SK-N-SH (cell line): ENCODE data around the gene TEAD4. TPM values are rescaled to one million over a fixed set of nuclear protein-coding genes. Genes with fewer than 3 reads are reported as not detected.

Source experiments
- CTCF ChIA-PET: fragments of 300-600, 350-600 bp; formaldehyde crosslinking; extraction: SDS; loops from one replicate; lab custom pipeline; 2021; lab: Yijun Ruan, JAX
- POLR2A ChIA-PET: fragments of 350-600 bp; sonication (Branson Sonifier 250); formaldehyde crosslinking; extraction: SDS; loops from one replicate; lab custom pipeline; 2020; ENCODE audit warnings: antibody characterized with exemption, inconsistent platforms; lab: Yijun Ruan, JAX
- DNase-seq: peaks from one replicate; pipeline ENCODE4 v3.0.0; 2012
- H2AFZ ChIP-seq: fragments of 200-600 bp; sonication (generic); 2 replicates; pipeline ENCODE4 v1.8.1; 2016; ENCODE audit warnings: antibody characterized with exemption, mild to moderate bottlenecking, low read depth
- H3F3A ChIP-seq: fragments of 200-600 bp; sonication (generic); replicated peaks from 2 replicates; pipeline ENCODE3; 2016; ENCODE audit warnings: antibody characterized with exemption, mild to moderate bottlenecking; ENCODE audit not compliant: insufficient read depth
- H3K27ac ChIP-seq, 2 experiments: fragments of 200-500 bp in 1 of 2; fragments of 200-600 bp in 1 of 2; sonication (Bioruptor generic) in 1 of 2; sonication (generic), shearing (Covaris generic) in 1 of 2; 2 replicates each; pipeline versions ENCODE4 v1.5.1 to v1.6.1; 2014 to 2016; ENCODE audit warnings: low read depth in 2 of 2, inconsistent platforms in 1 of 2, low read length in 1 of 2, mild to moderate bottlenecking in 1 of 2, mixed read lengths in 1 of 2
- H3K27me3 ChIP-seq: fragments of 200-600 bp; sonication (generic), shearing (Covaris generic); 2 replicates; pipeline ENCODE4 v1.6.1; 2016; ENCODE audit warnings: mixed run types; ENCODE audit not compliant: insufficient read depth
- H3K36me3 ChIP-seq, 2 experiments: fragments of 200-500 bp in 1 of 2; fragments of 200-600 bp in 1 of 2; sonication (Bioruptor generic) in 1 of 2; sonication (generic) in 1 of 2; replicated peaks in 1 of 2; 2 replicates each; pipeline versions ENCODE3 to v1.5.1; 2014 to 2016; ENCODE audit warnings: low read length in 1 of 2, mild to moderate bottlenecking in 1 of 2; ENCODE audit not compliant: insufficient read depth in 2 of 2, control insufficient read depth in 1 of 2
- H3K4me1 ChIP-seq, 2 experiments: fragments of 200-500 bp in 1 of 2; fragments of 200-600 bp in 1 of 2; sonication (Bioruptor generic) in 1 of 2; sonication (generic), shearing (Covaris generic) in 1 of 2; 2 replicates each; pipeline versions ENCODE4 v1.5.1 to v1.6.1; 2014 to 2016; ENCODE audit warnings: low read depth in 1 of 2, low read length in 1 of 2, mixed run types in 1 of 2; ENCODE audit not compliant: insufficient read depth in 2 of 2, control insufficient read depth in 1 of 2
- H3K4me2 ChIP-seq: fragments of 200-600 bp; sonication (generic), shearing (Covaris generic); 2 replicates; pipeline ENCODE4 v1.6.1; 2017; ENCODE audit warnings: mixed run types
- H3K4me3 ChIP-seq, 2 experiments: fragments of 200-500 bp in 1 of 2; fragments of 200-600 bp in 1 of 2; sonication (Bioruptor generic) in 1 of 2; sonication (generic), shearing (Covaris generic) in 1 of 2; 2 replicates each; pipeline versions ENCODE4 v1.5.1 to v1.8.1; 2014 to 2016; ENCODE audit warnings: low read depth in 2 of 2, inconsistent platforms in 1 of 2, low read length in 1 of 2, mild to moderate bottlenecking in 1 of 2, mixed read lengths in 1 of 2, moderate library complexity in 1 of 2
- H3K79me2 ChIP-seq: fragments of 200-600 bp; sonication (generic); 2 replicates; pipeline ENCODE4 v1.8.1; 2017; ENCODE audit warnings: mild to moderate bottlenecking; ENCODE audit not compliant: insufficient read depth
- H3K9ac ChIP-seq: fragments of 200-600 bp; sonication (generic); 2 replicates; pipeline ENCODE4 v1.6.1; 2017; ENCODE audit warnings: mixed run types
- H3K9me2 ChIP-seq: fragments of 200-600 bp; sonication (generic); 2 replicates; pipeline ENCODE4 v1.6.1; 2017; ENCODE audit warnings: mixed run types
- H3K9me3 ChIP-seq: fragments of 200-600 bp; sonication (generic); 2 replicates; pipeline ENCODE4 v1.6.1; 2017; ENCODE audit warnings: mixed run types, mild to moderate bottlenecking, moderate library complexity
- H4K20me1 ChIP-seq: fragments of 200-600 bp; sonication (generic); 2 replicates; pipeline ENCODE4 v1.6.1; 2017; ENCODE audit warnings: mild to moderate bottlenecking, mixed run types; ENCODE audit not compliant: insufficient read depth
- EP300 ChIP-seq, 2 experiments: IDR thresholded peaks; 2 replicates each; pipeline versions ENCODE4 v1.4.0 to v1.6.1; 2012; ENCODE audit warnings: borderline replicate concordance in 1 of 2, low read depth in 1 of 2, low read length in 1 of 2
- FOSL2 ChIP-seq: IDR thresholded peaks from 2 replicates; pipeline ENCODE4 v1.4.0; 2012; ENCODE audit warnings: low read depth, mild to moderate bottlenecking, moderate library complexity, borderline replicate concordance
- GATA2 ChIP-seq: sonication (generic); formaldehyde crosslinking; IDR thresholded peaks from 2 replicates; pipeline ENCODE4 v1.5.0; 2020; ENCODE audit warnings: mild to moderate bottlenecking, missing genetic modification reagents
- JUND ChIP-seq: IDR thresholded peaks from 2 replicates; pipeline ENCODE4 v1.4.0; 2012
- NRF1 ChIP-seq: IDR thresholded peaks from 2 replicates; pipeline ENCODE4 v1.6.1; 2012; ENCODE audit warnings: low read depth, mild to moderate bottlenecking, low read length
- POLR2AphosphoS5 ChIP-seq: IDR thresholded peaks from 2 replicates; pipeline ENCODE4 v1.6.1; 2012; ENCODE audit warnings: low read depth, low read length
- RAD21 ChIP-seq: IDR thresholded peaks from 2 replicates; pipeline ENCODE4 v1.6.1; 2012; ENCODE audit warnings: mild to moderate bottlenecking, low read length
- RCOR1 ChIP-seq: fragments of 150-350 bp; IDR thresholded peaks from 2 replicates; pipeline ENCODE4 v1.6.1; 2017; ENCODE audit warnings: antibody characterized with exemption, low read length
- RFX5 ChIP-seq: IDR thresholded peaks from 2 replicates; pipeline ENCODE4 v1.6.1; 2012; ENCODE audit warnings: mild to moderate bottlenecking, improper control_type of control experiment, low read length
- RXRA ChIP-seq: IDR thresholded peaks from 2 replicates; pipeline ENCODE4 v1.4.0; 2012; ENCODE audit warnings: low read depth, mild to moderate bottlenecking, borderline replicate concordance
- TCF12 ChIP-seq: IDR thresholded peaks from 2 replicates; pipeline ENCODE4 v1.4.0; 2012
- TEAD4 ChIP-seq: IDR thresholded peaks from 2 replicates; pipeline ENCODE4 v1.4.0; 2012; ENCODE audit warnings: mild to moderate bottlenecking, borderline replicate concordance; ENCODE audit not compliant: insufficient read depth
- USF2 ChIP-seq: fragments of 150-350 bp; IDR thresholded peaks from 2 replicates; pipeline ENCODE4 v1.6.1; 2017; ENCODE audit warnings: antibody characterized with exemption, low read length, low read depth, borderline replicate concordance
- YY1 ChIP-seq: IDR thresholded peaks from 2 replicates; pipeline ENCODE4 v1.4.0; 2012; ENCODE audit warnings: low read depth, mild to moderate bottlenecking
- WGBS: methylation state at CpG from one replicate; pipeline ENCODE4 v1.1.6; 2017; ENCODE audit warnings: low lambda C conversion rate; 5-methylcytosine and 5-hydroxymethylcytosine counted together
- polyA plus RNA-seq, 3 experiments: library from polyadenylated mRNA; depleted of rRNA; stranded (reverse); fragments of >200 nt; gene quantifications; 2 replicates each; pipeline ENCODE4 v1.2.3, GENCODE V29; 2012

TEAD4 gene
- polyA plus RNA-seq, 1 of the 3 experiments (the other 2 are of a cell fraction), result 27.1 TPM

GRCh38 chr12:2963154-2963759 lies 4.1 kb downstream of the TEAD4 start:
- Histone ChIP-seq H3K79me2 (peaks cover 62% of the 10 kb centered on the region), H3K4me2 (no peak overlapping the region), H4K20me1 (peaks cover 25% of the 10 kb centered on the region; the same call in 1 of the 2 replicates), H2AFZ (no peak overlapping the region), H3F3A (peaks cover 15% of the 10 kb centered on the region), H3K27me3 (no peaks in the 10 kb centered on the region), H3K9ac (no peak overlapping the region), H3K9me3 (no peaks in the 10 kb centered on the region), H3K4me3 (no peak overlapping the region), H3K36me3 (no peaks in the 10 kb centered on the region), H3K4me1 (peaks cover 9 to 15% of the 10 kb centered on the region in 2 experiments; a peak in 3 of 4 replicates), H3K9me2 (no peaks in the 10 kb centered on the region), H3K27ac (no peak overlapping the region)
- DNase-seq, result no peak
- CTCF ChIA-PET, result interaction anchor here (0.8 to 2.0 kb wide), 3 partner anchors 78 to 118 kb away, joined by 3 to 5 read pairs (median 3); no protein-coding TSS in a partner anchor
- POLR2A ChIA-PET, result no interaction called here
- 85% methylated on average over 9 of the region's 9 CpGs for WGBS
- no peak for TF ChIP-seq NRF1
- TF ChIP-seq FOSL2, result no peak
- no peak for TF ChIP-seq JUND

DNA sequence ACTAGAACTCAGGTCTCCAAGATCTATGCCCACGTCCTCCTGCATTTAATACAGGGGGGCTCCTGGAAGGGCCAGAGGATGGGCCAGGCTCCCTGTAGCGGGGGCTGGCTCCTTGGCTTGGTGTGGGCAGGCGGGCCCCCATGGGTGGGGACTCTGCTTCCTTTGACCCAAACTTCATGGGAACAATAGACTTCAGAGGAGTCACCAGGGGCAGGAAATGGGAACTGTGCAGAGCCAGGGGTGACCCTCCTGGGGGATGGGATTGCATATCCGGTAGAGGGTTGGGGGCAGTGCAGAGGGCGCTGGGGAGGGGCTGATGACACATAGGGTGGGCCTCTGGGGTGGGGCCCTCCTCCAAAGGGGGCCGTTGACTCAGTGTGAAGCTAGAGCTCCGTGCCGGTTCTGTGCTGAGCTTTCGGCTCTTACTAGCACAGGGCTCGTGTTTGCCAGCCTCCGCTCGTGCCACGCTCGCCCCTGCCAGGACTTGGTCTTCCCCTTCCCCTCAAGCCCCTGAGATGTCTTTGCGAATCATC lies 4.6 kb downstream of the TEAD4 start:
- no peaks in the 10 kb centered on the region for H3K36me3 ChIP-seq
- no peak overlapping the region for H3K9ac ChIP-seq
- TF ChIP-seq EP300 (IDR thresholded peaks at IDR 0.05; ENCODE audit: borderline replicate concordance in 1 of 2, low read depth in 1 of 2, low read length in 1 of 2), result no peak
- TF ChIP-seq, all 33 proteins: peak for 0
- ChIA-PET POLR2A (interaction anchor here (0.6 kb wide), 1 partner anchor 400 kb away, joined by 4 read pairs; no protein-coding TSS in a partner anchor), CTCF (interaction anchor here (0.8 to 2.0 kb wide), 3 partner anchors 78 to 118 kb away, joined by 3 to 5 read pairs (median 3); no protein-coding TSS in a partner anchor)
- H3K79me2 ChIP-seq, result peaks cover 67% of the 10 kb centered on the region
- H3K9me3 ChIP-seq, result no peaks in the 10 kb centered on the region
- WGBS, result 94% methylated on average over 6 of the region's 15 CpGs
- H3K27ac ChIP-seq, result no peak overlapping the region
- no peak overlapping the region for H2AFZ ChIP-seq
- peaks cover 7 to 12% of the 10 kb centered on the region in 2 experiments; a peak in 2 of 4 replicates for H3K4me1 ChIP-seq
- H3F3A ChIP-seq, result peaks cover 15% of the 10 kb centered on the region
- no peak for DNase-seq
- no peak overlapping the region for H3K4me3 ChIP-seq
- no peaks in the 10 kb centered on the region for H3K9me2 ChIP-seq
- H3K4me2 ChIP-seq, result no peak overlapping the region
- peaks cover 25% of the 10 kb centered on the region; the same call in 1 of the 2 replicates for H4K20me1 ChIP-seq
- no peaks in the 10 kb centered on the region for H3K27me3 ChIP-seq

DNA sequence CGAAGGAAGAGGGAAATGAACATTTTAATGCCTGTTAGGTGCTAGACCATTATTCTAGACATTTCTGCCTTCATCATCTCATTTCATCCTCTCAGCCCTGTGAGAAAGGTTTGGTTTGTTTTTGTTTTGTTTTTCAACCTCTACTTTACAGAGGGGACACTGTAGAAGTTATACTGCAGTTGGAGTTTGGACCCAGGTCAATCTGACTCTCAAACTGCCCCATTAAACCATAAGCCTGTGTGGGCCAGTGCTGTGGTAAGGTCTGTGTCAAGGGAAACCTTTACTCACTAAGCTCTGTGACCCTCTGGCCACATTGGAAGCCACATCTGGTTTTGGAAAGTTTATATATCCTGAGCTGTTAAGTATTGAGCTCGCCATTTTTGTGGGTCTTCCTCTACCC lies 8.5 kb downstream of the TEAD4 start:
- no peak for DNase-seq
- Histone ChIP-seq H3K9me3 (no peaks in the 10 kb centered on the region), H3K9me2 (no peaks in the 10 kb centered on the region), H3K36me3 (no peaks in the 10 kb centered on the region), H3K9ac (no peak overlapping the region), H3K79me2 (peaks cover 53% of the 10 kb centered on the region), H3K27me3 (no peaks in the 10 kb centered on the region), H3K27ac (no peak overlapping the region), H3K4me2 (no peak overlapping the region), H3K4me3 (no peak overlapping the region), H3K4me1 (no peaks in the 10 kb centered on the region; a peak in 1 of 4 replicates), H3F3A (no peaks in the 10 kb centered on the region), H4K20me1 (peaks cover 14% of the 10 kb centered on the region; the same call in 1 of the 2 replicates), H2AFZ (no peak overlapping the region)
- WGBS, result 96% methylated on average over 2 of the region's 2 CpGs
- TF ChIP-seq POLR2AphosphoS5 (no peak), RFX5 (no peak), YY1 (no peak), TCF12 (no peak), RCOR1 (no peak), RXRA (no peak), USF2 (no peak), RAD21 (no peak), JUND (no peak), GATA2 (no peak), TEAD4 (no peak)
- ChIA-PET POLR2A (no interaction called here), CTCF (interaction anchor here (0.6 to 1.1 kb wide), 3 partner anchors 20 to 90 kb away, joined by 3 read pairs; no protein-coding TSS in a partner anchor)
